NCI-H748 (cell line): Measurements from ENCODE around the gene GNG13.
"Not testable (repeated sequence)": the region's sequence is repeated elsewhere in the genome, so short reads cannot be mapped to it uniquely, and the experiment has no call there.

Experiments used
- DNase-seq: peaks from one replicate; lab custom pipeline; 2025; ENCODE audit not compliant: unreplicated experiment; lab: John Stamatoyannopoulos, UW

The GNG13 gene

DNA sequence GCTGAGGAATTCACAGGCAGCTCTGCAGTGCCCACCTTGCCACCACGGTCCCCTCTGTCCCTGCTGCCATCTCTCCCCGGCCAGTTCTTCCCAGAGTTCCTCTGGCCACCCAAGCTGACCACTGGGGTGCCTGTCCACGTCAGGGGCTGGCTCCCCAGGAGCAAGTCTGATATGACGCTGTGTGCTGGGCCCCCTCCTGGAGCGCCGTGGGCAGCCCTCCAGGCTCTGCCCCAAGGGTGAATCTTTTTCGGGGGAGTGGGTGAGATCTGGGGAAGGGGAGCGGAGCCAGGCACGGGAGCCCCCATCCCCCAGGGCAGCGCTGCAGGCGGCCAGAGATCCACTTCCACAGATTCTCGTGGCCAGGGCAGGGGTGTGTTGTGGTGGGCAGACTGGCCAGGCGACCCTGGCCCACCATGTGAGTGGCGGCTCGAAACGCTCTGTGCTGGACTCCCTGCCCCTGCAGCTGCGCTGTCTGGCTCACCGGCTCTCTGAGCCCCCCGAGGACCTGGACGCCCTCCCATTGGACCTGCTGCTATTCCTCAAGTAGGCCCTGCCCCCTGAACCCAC is 36.3 kb downstream of the GNG13 start:
- DNase-seq: no peak

DNA sequence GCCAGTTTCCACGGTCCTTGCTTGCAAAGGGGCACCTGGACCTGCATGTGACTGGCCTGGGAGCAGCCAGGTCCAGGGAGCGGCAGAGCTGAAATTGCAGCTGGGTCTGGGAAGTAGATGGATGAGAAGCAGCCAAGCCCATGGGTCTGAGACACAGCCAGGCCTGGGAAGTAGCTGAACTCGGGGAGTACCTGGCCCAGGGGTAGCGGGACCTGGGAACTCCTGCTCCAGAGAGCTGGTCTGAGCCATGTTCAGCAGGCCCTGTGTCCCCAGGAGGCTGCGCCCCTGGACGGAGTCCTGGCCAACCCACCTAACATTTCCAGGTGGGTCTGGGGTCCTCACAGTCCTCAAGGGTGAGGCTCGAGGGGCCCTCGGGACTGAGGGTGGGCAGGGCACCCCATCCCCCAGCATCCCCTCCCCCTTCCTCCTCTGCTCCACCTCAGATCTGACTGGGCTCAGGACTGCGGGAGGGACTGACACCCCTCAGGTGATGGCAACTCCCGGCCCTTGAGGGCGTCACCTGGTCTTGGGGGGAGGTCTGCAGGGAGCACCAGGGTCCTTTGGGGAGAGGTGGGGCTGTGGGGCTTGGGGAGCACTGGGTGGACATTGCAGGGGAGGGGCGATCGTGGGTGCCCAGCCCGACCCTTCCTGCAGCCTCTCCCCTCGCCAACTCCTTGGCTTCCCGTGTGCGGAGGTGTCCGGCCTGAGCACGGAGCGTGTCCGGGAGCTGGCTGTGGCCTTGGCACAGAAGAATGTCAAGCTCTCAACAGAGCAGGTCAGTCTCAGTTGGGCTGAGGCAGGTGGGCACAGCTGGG is 37.0 kb downstream of the GNG13 start:
- DNase-seq: no peak

DNA sequence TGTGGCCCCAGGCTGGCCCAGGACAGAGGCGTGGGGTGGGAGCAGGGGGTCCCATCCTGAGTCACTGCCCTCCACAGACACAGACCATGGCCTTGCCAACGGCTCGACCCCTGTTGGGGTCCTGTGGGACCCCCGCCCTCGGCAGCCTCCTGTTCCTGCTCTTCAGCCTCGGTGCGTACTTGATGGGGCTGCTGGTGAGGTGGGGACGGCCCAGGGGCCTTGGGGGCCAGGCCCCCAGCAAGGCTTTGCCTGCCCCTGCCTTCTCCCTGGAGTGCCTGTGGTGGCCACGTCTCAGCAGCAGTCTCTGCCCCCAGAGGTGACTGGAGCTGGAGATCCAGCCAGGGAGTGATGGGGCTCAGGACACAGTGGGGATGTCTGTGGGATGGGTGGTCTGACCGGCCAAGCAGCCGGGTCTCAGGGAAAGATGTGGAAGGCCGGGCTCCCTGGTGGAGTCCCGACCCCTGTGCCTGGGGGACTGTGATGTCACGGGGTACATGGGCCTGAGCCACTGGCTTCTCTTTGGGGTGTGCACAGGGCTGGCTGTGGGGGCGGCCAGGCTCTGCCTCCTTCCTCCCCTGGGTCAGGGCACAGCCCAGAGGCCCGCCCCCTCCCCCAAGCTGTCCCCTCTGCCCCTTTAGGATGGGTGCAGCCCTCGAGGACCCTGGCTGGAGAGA is 37.8 kb downstream of the GNG13 start:
- DNase-seq: no peak

DNA sequence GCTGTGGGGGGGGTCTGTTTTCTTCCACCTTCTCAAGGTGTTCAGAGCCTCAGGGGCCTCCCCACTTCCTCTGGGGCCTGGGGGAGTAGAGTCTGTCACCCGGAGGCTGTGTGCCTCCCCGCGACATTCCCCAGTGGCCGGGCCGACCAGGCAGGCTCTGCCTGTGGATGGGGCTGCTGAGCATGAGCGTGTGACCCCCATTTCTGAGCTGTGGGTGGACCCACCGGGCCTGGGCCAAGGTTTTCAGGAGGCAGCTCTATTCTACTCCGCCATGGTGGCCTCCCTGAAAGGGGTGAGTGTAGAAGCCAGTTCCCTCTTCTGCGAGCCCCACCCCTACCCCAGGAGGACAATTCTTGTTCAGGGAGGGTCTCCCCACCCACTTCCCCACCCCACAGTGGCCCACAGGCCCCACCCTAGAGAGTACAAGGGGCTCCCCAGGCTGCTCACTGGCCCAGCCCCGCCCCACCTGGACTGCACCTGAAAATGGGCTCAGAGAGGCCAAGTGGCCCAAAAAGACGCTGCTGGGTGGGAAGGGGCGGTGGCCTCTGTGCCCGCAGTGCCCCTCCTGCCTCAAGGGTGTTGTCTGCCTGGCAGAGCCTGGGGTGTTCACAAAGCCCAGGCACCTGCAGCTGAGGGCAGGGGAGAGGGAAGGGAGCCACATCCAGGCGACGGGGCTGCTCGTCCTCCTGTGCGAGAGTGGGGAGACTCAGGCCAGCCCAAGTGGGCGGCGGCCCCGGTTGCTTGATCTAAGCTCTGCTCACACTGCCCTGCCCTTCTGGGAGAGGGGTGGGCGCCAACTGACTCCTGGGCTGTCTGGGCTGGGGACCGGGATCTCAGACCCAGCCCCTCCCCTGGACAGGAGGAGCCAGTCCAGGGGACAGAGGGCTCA is 38.7 kb downstream of the GNG13 start:
- no peak for DNase-seq

DNA sequence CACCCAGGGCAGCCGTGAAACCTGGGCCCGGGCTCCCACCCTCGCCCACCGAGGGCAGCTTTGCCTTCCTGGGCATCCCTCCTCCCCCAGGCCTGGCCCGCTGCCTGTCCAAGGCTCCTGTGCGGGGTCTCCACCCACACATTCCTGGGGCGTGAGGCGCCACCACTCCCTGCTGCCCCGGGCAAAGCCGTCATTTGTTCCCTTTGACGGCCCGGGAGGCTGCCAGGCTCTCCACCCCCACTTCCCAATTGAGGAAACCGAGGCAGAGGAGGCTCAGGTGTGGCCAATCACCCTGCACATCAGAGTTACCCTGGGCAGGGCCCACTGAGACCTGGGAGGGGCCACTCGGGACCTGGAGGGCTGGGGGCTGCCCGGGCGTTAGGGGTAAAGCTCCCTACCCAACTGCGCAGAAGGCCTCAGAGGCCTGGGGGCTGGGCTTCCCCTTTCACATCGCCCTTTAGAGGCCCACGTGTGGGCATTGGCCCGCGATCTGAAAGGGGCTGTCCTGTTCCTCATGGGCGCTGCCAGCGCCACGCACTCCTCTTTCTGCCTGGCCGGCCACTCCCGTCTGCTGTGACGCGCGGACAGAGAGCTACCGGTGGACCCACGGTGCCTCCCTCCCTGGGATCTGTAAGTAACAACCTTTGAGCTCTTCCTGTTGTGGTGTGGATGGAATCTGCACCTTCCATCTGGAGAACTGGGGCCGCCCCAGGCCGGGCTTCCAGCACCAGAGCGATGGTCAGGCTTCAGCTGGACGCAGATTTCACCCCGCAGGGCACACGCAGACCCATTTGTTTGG is 39.8 kb downstream of the GNG13 start, which contains the start of gene MSLN:
TSS of gene MSLN (plus strand) at position 190 of the 799 bp plus-strand sequence. CDS start 1,947 bp downstream, outside the sequence.
- no peak for DNase-seq

DNA sequence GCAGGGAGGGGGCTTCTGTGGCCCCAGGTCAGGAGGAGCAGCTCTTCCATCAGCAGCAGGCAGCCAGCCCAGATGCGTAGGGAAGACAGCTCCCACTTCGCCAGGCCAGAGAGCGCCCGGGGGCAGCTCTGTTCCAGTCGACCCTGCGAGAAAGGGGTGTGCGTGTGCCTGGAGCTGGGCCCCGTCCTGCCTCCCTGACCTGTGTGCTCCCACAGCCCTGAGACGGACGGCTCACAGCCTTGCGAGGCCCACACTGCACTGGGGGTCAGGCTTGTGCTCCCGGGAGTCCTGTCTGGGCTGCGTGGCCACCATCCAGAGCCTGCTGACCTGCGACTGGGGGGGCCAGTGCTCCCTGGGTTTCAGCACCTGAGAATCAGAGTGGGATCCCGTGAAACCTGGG is 40.5 kb downstream of the GNG13 start:
- DNase-seq: no peak

DNA sequence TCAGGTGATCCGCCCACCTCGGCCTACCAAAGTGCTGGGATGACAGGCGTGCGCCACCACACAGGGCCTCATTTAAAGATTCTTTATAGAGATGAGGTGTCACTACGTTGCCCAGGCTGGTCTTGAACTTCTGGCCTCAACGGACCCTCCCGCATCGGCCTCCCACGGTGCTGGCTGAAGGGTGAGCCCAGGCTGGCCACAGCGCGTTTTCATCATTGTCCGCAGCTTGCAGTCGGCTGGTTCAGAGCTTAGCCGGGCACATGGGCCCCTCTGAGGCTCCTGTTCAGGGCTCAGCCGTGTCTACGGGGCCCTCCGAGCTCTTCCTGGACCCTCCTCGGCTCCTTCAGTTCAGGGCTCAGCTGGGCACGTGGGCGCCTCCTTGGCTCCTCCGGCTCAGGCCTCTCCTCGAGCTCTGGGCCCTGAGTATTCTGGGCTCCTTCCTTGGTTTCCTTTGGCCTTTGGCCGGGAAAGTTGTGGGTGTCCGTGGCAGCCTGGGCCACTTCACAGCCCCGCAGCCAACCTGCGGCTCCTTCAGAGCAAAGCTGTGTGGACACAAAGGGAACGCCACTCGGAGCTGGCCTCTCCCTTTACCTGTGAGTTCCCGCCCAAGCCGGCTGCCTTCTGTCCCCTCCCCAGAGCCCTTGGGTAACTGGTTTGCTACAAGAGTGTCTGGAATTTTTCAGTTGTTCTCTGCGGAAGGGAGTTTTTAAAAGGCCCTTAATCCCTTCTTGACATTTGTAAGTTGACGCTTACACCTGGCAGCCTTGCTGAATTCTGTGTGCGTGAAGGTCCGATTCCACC is 41.2 kb downstream of the GNG13 start:
- no peak for DNase-seq

DNA sequence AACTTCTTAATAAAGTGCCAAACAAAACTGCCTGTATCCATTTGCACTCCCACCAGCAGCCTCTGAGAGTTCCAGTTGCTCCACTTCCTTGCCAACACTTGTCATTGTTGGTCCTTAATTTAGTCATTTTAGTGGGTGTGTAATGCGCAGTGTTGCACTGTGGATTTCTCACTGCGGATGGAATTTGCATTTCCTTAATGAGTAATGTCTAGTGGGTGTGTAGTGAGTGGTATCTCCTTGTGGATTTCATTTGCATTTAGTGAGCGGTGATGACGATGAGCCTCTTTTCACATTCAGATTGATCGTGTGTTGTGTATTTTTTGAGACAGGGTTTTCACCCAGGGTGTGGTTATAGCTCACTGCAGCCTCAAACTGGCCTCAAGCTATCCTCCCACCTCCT is 44.1 kb downstream of the GNG13 start:
- DNase-seq: no peak

DNA sequence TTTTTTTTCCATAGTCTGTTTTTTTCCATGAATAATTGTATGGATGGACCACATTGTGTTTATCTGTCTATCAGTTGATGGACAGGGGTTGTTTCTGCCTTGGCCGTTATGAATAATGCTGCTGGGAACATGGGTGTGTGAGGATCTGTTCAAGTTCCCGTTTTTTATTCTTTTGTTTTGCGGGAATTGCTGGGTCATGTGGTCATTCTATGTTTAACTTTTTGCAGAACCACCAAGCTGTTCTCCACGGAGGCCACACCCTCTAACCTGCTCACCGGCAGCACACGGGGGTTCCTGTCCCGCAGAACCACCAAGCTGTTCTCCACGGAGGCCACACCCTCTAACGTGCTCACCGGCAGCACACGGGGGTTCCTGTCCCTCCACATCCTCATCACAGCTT is 45.9 kb downstream of the GNG13 start:
- DNase-seq: no peak

DNA sequence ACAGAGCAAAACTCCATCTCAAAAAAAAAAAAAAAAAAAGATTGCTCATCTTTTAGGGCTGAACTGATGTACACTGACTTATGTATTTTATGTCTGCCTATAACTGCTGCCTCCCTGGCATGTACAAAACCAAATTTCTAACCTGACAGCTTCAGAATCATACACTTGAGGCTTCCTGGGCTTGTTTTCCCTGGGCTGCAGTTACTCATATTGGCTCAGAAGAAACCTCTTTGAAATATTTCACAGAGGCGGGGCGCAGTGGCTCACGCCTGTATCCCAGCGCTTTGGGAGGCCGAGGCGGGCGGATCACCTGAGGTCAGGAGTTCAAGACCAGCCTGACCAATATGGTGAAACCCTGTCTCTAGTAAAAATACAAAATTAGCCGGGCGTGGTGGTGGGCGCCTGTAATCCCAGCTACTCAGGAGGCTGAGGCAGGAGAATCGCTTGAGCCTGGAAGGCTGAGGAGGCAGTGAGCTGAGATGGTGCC is 46.4 kb downstream of the GNG13 start:
- not testable (repeated sequence) for DNase-seq

DNA sequence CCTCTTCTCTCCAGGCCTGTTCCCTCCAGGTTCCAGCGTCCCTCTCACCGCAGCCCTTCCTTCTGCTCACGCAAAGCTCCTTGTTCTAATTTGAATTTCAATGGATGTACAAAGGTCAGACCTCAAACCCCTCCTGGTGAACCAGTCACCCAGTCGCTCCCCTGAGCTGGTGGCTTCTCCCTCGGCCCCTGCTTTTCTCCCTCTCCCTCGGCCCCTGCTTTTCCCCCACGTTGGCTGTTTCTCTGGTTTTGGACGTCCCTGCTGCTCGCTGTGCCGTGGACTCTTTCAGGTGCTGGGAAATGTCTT is 48.6 kb downstream of the GNG13 start:
- DNase-seq: no peak

DNA sequence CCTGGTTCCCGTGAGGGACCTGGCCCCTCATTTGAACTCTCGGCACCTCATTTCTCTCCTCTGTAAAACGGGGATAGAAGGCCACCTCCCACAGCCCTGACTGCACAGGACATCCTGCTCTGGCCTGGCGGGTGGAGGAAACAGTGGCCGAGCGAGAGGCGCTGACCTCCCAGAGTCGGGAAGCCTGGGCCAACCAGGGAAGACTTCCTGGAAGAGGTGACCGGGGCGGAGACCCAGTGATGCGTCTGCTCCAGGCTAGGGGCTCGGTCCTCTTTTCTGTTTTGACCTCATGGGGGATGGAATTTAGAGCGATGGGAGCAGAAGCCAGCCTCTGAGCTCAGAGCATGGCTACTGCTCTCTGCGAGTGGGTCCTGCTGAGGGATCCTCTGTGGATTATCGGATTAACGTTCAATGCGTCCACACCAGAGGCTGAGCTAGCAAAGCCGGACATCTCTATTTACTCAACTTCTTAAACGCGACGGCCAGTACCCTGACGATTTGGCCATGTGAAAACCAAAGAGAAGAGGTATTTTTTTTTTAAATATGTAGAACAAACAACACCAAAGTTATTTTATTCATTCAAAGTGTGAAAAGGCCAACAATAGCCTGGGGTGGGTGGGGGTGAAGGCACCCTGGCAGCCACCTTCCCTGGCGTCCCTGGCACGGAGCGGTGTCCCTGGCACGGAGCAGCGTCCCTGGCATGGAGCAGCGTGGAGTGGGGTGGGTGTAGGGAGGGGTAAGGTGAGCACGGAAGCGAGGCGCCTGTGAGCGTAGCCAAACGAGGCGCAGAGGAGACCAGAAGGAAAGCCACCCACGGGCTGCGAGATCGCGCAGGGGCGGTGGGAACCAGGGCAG is 49.2 kb downstream of the GNG13 start:
- DNase-seq: no peak

DNA sequence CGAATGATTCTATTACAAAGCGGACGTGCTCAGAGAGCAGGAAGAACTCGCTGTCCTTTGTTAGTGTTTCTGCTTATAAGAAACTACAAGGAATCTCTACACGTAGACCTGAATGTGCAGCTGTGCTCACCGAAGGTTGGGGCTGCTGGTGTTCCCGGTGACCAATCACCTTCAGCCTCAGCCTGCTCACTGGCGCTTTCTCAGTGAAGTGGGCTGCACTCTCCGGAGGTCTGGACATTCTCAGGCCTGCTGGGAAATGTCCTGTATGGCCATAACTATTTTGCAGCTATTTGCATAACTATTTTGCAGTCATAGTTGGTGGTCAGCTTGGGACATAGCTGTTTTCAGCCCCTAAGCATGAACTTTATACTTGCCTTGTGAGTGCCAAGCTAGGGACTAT is 50.0 kb downstream of the GNG13 start:
- no peak for DNase-seq

DNA sequence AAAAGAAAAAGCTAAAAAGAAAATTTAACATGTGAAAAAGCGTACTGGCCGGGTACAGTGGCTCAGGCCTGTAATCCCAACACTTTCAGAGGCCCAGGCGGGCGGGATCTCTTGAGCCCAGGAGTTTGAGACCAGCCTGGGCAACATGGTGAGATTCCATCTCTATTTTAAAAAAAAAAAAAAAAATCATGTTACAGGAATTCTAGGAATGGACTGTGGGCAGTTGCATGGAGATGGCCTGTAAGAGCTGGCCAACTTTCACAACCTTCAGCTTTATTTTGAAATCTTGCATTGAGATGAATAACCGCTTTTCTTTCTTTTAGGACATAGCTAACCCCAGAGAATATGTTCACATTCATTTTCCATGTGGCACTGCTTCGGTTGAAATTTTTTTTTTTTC is 51.5 kb downstream of the GNG13 start:
- no peak for DNase-seq
